ENCODE measurements around the gene ALG9.

DNA sequence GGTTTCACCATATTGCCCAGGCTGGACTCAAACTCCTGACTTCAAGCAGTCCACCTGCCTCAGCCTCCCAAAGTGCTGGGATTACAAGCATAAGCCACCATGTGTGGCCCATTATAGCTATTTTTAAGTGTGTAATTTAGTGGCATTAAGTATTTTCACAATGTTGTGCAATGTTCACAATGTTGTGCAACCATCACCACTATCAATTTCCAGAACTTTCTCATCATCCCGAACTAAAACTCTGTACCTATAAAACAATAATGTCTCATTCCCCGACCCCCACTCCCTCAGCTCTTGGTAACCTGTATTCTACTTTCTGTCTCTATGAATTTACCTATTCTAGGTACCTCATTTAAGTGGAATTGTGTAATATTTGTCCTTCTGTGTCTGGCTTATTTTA is 15.5 kb upstream of the ALG9 start:
- TF ChIP-seq EP300 (IDR thresholded peaks at IDR 0.05) (no peak), CTCF (IDR thresholded peaks at IDR 0.05) (no peak), POLR2A (IDR thresholded peaks at IDR 0.05) (no peak)

All from ovary (tissue), 3 donors.